GM13976 (cell line): Measurements from ENCODE around the gene TSPO.

Experiments
- DNase-seq: peaks from one replicate; pipeline ENCODE4 v3.0.0; 2012; ENCODE audit warnings: low spot score
- CTCF ChIP-seq: IDR thresholded peaks from 2 replicates; pipeline ENCODE4 v1.5.1; 2012; ENCODE audit warnings: borderline replicate concordance, mild to moderate bottlenecking; ENCODE audit not compliant: insufficient read depth; ENCODE audit errors: extremely low read depth, missing control alignments, control extremely low read depth
- in situ Hi-C: fragments of 300-500 bp; cut with MboI; formaldehyde crosslinking; loops from one replicate; pipeline ENCODE4 v1.12.0; 2022; ENCODE audit warnings: low sequenced_read_pairs, mixed read lengths, inconsistent platforms; ENCODE audit not compliant: unreplicated experiment

TSPO gene

GRCh38 chr22:43211941-43212433 is 60.6 kb downstream of the TSPO start:
- in situ Hi-C loops, result no loop called here
- TF ChIP-seq CTCF, result no peak
- DNase-seq, result no peak

GRCh38 chr22:43212434-43212952 is 61.1 kb downstream of the TSPO start:
- in situ Hi-C loops, result no loop called here
- DNase-seq, result no peak
- TF ChIP-seq CTCF, result no peak
